ENCODE measurements around the gene BEND5.

- TF ChIP-seq CTCF (IDR thresholded peaks at IDR 0.05 in 4 of 5, conservative IDR thresholded peaks at IDR 0.05 in 1 of 5) (no peak), POLR2A (IDR thresholded peaks at IDR 0.05) (no peak)
These were observed 46.5 kb upstream of the BEND5 start for GRCh38 chr1:48823168-48823567.

All from gastrocnemius medialis (tissue), 4 donors.